ENCODE measurements around the gene HNRNPH3. TPM values are rescaled to one million over a fixed set of nuclear protein-coding genes. Genes with fewer than 3 reads are reported as not detected.

The HNRNPH3 gene
- total RNA-seq, 6 experiments from 2014 or later, result 105 to 170 (median 136) TPM

- no peak for DNase-seq
- H3K4me1 Mint-ChIP-seq (ENCODE audit: low read depth), result no peaks in the 10 kb centered on the region
- no peak for TF ChIP-seq CTCF (IDR thresholded peaks at IDR 0.05)
- H3K36me3 Mint-ChIP-seq (ENCODE audit: low read depth), result peaks cover 13% of the 10 kb centered on the region; the same call in 1 of the 2 replicates
- H3K4me3 Mint-ChIP-seq, result no peak overlapping the region
- no peaks in the 10 kb centered on the region for H3K9me3 Mint-ChIP-seq
- H3K27me3 Mint-ChIP-seq (ENCODE audit: insufficient read depth), result no peaks in the 10 kb centered on the region
- no peak overlapping the region for H3K27ac Mint-ChIP-seq
These were observed 27.3 kb downstream of the HNRNPH3 start for GRCh38 chr10:68359189-68359588.

DNA sequence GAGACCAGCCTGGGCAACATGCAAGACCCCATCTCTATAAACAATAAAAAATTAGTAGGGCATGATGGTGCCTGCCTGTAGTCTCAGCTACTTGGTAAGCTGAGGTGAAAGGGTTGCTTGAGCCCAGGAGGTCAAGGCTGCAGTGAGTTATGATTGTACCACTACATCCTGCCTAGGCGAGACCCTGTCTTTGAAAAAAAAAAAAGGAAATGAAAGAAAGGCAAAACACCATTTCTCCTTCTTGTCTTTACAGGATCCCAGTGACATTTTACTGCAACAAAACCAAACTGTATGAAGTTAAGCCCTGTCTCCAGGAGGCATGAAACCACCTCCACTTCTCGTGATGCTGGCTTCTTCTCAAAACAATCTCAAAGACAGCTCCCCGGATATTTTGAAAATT, 30.7 kb downstream of the HNRNPH3 start:
- Mint-ChIP-seq H3K4me1 (ENCODE audit: low read depth) (no peaks in the 10 kb centered on the region), H3K27me3 (ENCODE audit: insufficient read depth) (peaks cover 1% of the 10 kb centered on the region; the same call in 1 of the 2 replicates), H3K4me3 (no peak overlapping the region), H3K36me3 (ENCODE audit: low read depth) (peaks cover 9% of the 10 kb centered on the region; the same call in 1 of the 2 replicates), H3K27ac (no peak overlapping the region), H3K9me3 (no peaks in the 10 kb centered on the region)
- no peak for DNase-seq
- no peak for TF ChIP-seq CTCF (IDR thresholded peaks at IDR 0.05)

- DNase-seq, result no peak
- Mint-ChIP-seq H3K27ac (no peak overlapping the region), H3K4me1 (ENCODE audit: low read depth) (no peaks in the 10 kb centered on the region), H3K9me3 (no peaks in the 10 kb centered on the region), H3K36me3 (ENCODE audit: low read depth) (peaks cover 9% of the 10 kb centered on the region; the same call in 1 of the 2 replicates), H3K27me3 (ENCODE audit: insufficient read depth) (peaks cover 1% of the 10 kb centered on the region; the same call in 1 of the 2 replicates), H3K4me3 (no peak overlapping the region)
- no peak for TF ChIP-seq CTCF (IDR thresholded peaks at IDR 0.05)
These were observed 32.4 kb downstream of the HNRNPH3 start for GRCh38 chr10:68364101-68364886.

DNA sequence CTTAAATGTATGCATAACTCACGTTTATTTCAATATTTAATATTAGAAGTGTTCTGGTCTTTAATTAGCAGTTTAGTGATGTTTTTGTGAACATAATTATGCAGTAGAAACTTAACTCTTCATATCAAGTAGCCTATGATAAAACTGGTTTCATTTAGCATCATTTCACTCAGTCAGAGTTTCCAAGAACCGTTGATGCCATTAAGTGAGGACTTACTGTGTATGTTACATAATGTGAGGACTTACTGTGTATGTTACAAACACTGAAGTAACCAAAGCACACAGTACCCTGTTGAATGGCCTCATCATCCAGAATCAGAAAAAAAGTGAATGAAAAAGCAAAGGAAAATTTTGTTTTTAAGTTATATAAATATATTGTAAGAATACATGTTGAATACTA, 33.7 kb downstream of the HNRNPH3 start:
- no peak for TF ChIP-seq CTCF (IDR thresholded peaks at IDR 0.05)
- Mint-ChIP-seq H3K27ac (no peak overlapping the region), H3K36me3 (ENCODE audit: low read depth) (peaks cover 16% of the 10 kb centered on the region), H3K4me1 (ENCODE audit: low read depth) (no peaks in the 10 kb centered on the region), H3K27me3 (ENCODE audit: insufficient read depth) (peaks cover 1% of the 10 kb centered on the region; the same call in 1 of the 2 replicates), H3K4me3 (no peak overlapping the region), H3K9me3 (peaks cover 3% of the 10 kb centered on the region; the same call in 1 of the 2 replicates)
- no peak for DNase-seq

GRCh38 chr10:68366600-68366999, 34.7 kb downstream of the HNRNPH3 start:
- Mint-ChIP-seq H3K36me3 (ENCODE audit: low read depth) (peaks cover 22% of the 10 kb centered on the region), H3K27ac (no peak overlapping the region), H3K4me1 (ENCODE audit: low read depth) (no peaks in the 10 kb centered on the region), H3K9me3 (peaks cover 4% of the 10 kb centered on the region; the same call in 1 of the 2 replicates), H3K4me3 (no peak overlapping the region), H3K27me3 (ENCODE audit: insufficient read depth) (peaks cover 1% of the 10 kb centered on the region; the same call in 1 of the 2 replicates)
- DNase-seq, result no peak
- no peak for TF ChIP-seq CTCF (IDR thresholded peaks at IDR 0.05)
